ENCODE data around the gene ERVH48-1.

GRCh38 chr21:42956824-42957630 lies 31.6 kb upstream of the ERVH48-1 start:
- no peak for TF ChIP-seq EZH2 (IDR thresholded peaks at IDR 0.05; ENCODE audit: low read length, missing control alignments)
- no peak for TF ChIP-seq CTCF (conservative IDR thresholded peaks at IDR 0.05 in 1 of 2, IDR thresholded peaks at IDR 0.05 in 1 of 2; ENCODE audit: low read depth in 1 of 2, low read length in 2 of 2)

Data from fibroblast of lung (primary cell).